ENCODE data around the gene SBF2.

Gene SBF2

GRCh38 chr11:9895006-9895405 is 399.0 kb downstream of the SBF2 start:
- DNase-seq (ENCODE audit: low read depth) = peak; percentile 78

GRCh38 chr11:9893474-9893873 is 400.5 kb downstream of the SBF2 start:
- DNase-seq (ENCODE audit: low read depth) = no peak

- no peak for DNase-seq (ENCODE audit: low read depth)
Measured at GRCh38 chr11:9888938-9889337, 405.1 kb downstream of the SBF2 start.

GRCh38 chr11:9887472-9887871 is 406.5 kb downstream of the SBF2 start:
- no peak for DNase-seq (ENCODE audit: low read depth)

GRCh38 chr11:9886595-9886994 is 407.4 kb downstream of the SBF2 start:
- no peak for DNase-seq (ENCODE audit: low read depth)

- no peak for DNase-seq (ENCODE audit: low read depth)
Measured at GRCh38 chr11:9884601-9885000, 409.4 kb downstream of the SBF2 start.

- no peak for DNase-seq (ENCODE audit: low read depth)
Measured at GRCh38 chr11:9880657-9881056, 413.4 kb downstream of the SBF2 start.

GRCh38 chr11:9878936-9879335 is 415.1 kb downstream of the SBF2 start:
- no peak for DNase-seq (ENCODE audit: low read depth)

- no peak for DNase-seq (ENCODE audit: low read depth)
Measured at GRCh38 chr11:9876331-9876730, 417.7 kb downstream of the SBF2 start.

GRCh38 chr11:9875862-9876261 is 418.2 kb downstream of the SBF2 start:
- no peak for DNase-seq (ENCODE audit: low read depth)

- DNase-seq (ENCODE audit: low read depth) = no peak
Measured at GRCh38 chr11:9875399-9875798, 418.6 kb downstream of the SBF2 start.

- DNase-seq (ENCODE audit: low read depth) = no peak
Measured at GRCh38 chr11:9874466-9874865, 419.6 kb downstream of the SBF2 start.

GRCh38 chr11:9868641-9869040 is 425.4 kb downstream of the SBF2 start:
- DNase-seq (ENCODE audit: low read depth) = no peak

GRCh38 chr11:9862981-9863380 is 431.0 kb downstream of the SBF2 start:
- no peak for DNase-seq (ENCODE audit: low read depth)

GRCh38 chr11:9861860-9862725 is 431.9 kb downstream of the SBF2 start:
- DNase-seq (ENCODE audit: low read depth) = no peak

- no peak for DNase-seq (ENCODE audit: low read depth)
Measured at GRCh38 chr11:9859554-9860305, 434.3 kb downstream of the SBF2 start.

GRCh38 chr11:9858822-9859221 is 435.2 kb downstream of the SBF2 start:
- no peak for DNase-seq (ENCODE audit: low read depth)

GRCh38 chr11:9858218-9858617 is 435.8 kb downstream of the SBF2 start:
- DNase-seq (ENCODE audit: low read depth) = no peak

- DNase-seq (ENCODE audit: low read depth) = peak; percentile 90
Measured at GRCh38 chr11:9855579-9856287, 438.3 kb downstream of the SBF2 start.

- DNase-seq (ENCODE audit: low read depth) = no peak
Measured at GRCh38 chr11:9853929-9854552, 440.0 kb downstream of the SBF2 start.

- DNase-seq (ENCODE audit: low read depth) = no peak
Measured at GRCh38 chr11:9852465-9852864, 441.6 kb downstream of the SBF2 start.

- DNase-seq (ENCODE audit: low read depth) = no peak
Measured at GRCh38 chr11:9851366-9851765, 442.7 kb downstream of the SBF2 start.

Measured in HS-5 (cell line).